IMR-90 (cell line): ENCODE results near the gene CHST1. TPM values are rescaled to one million over a fixed set of nuclear protein-coding genes. Genes with fewer than 3 reads are reported as not detected.

Experiments
- ATAC-seq: fragments of 200-7000 bp; cut with Tn5 transposase; 2 replicates; pipeline ENCODE4 v1.9.1; 2020; ENCODE audit warnings: low read depth, mild to moderate bottlenecking, moderate library complexity
- BruUV-seq: library from RNA; stranded (reverse); fragments of 400-500 nt; replicated peaks from 2 replicates; lab custom pipeline; 2021; lab: Mats Ljungman, UMichigan
- CTCF ChIA-PET: fragments of 300-600 bp; formaldehyde crosslinking; extraction: SDS; loops from one replicate; lab custom pipeline; 2021; ENCODE audit warnings: antibody characterized with exemption; lab: Yijun Ruan, JAX
- POLR2A ChIA-PET: fragments of 300-600 bp; sonication (Branson Sonifier 250); formaldehyde crosslinking; loops from one replicate; lab custom pipeline; 2022; ENCODE audit warnings: antibody characterized with exemption; ENCODE audit not compliant: unreplicated experiment; lab: Charles Lee
- DNase-seq: peaks from one replicate; pipeline ENCODE4 v3.0.0; 2013
- H2AFZ ChIP-seq: replicated peaks from 2 replicates; pipeline ENCODE3; 2013; ENCODE audit warnings: low read length, mild to moderate bottlenecking; ENCODE audit not compliant: poor library complexity
- H2AK5ac ChIP-seq: 2 replicates; pipeline ENCODE4 v1.6.1; 2013; ENCODE audit warnings: low read depth, low read length, inconsistent platforms
- H2AK9ac ChIP-seq: replicated peaks from 2 replicates; pipeline ENCODE3; 2013; ENCODE audit warnings: mild to moderate bottlenecking, low read depth, low read length, moderate library complexity; ENCODE audit not compliant: poor library complexity
- H2BK120ac ChIP-seq: 2 replicates; pipeline ENCODE4 v1.6.1; 2013; ENCODE audit warnings: low read depth, low read length, inconsistent platforms
- H2BK15ac ChIP-seq: 3 replicates; pipeline ENCODE4 v1.6.1; 2013; ENCODE audit warnings: low read depth, low read length, inconsistent platforms
- H2BK20ac ChIP-seq: 2 replicates; pipeline ENCODE4 v1.6.1; 2013; ENCODE audit warnings: low read depth, mild to moderate bottlenecking, inconsistent platforms, low read length, moderate library complexity
- H2BK5ac ChIP-seq: 2 replicates; pipeline ENCODE4 v1.6.1; 2013; ENCODE audit warnings: mild to moderate bottlenecking, low read depth, low read length, inconsistent platforms; ENCODE audit not compliant: poor library complexity, severe bottlenecking
- H3K14ac ChIP-seq: replicated peaks from 2 replicates; pipeline ENCODE4 v1.6.1; 2013; ENCODE audit warnings: low read depth, low read length, inconsistent platforms
- H3K18ac ChIP-seq: 2 replicates; pipeline ENCODE4 v1.6.1; 2013; ENCODE audit warnings: low read depth, low read length, control low read depth
- H3K23ac ChIP-seq: 2 replicates; pipeline ENCODE4 v1.6.1; 2013; ENCODE audit warnings: low read depth, low read length, inconsistent platforms
- H3K27ac ChIP-seq: 2 replicates; pipeline ENCODE4 v1.5.1; 2013; ENCODE audit warnings: mild to moderate bottlenecking, control low read depth, low read length; ENCODE audit not compliant: insufficient read depth
- H3K27me3 ChIP-seq: 2 replicates; pipeline ENCODE4 v1.6.1; 2013; ENCODE audit warnings: low read length; ENCODE audit not compliant: control insufficient read depth, insufficient read depth
- H3K36me3 ChIP-seq: 2 replicates; pipeline ENCODE4 v1.6.1; 2013; ENCODE audit warnings: low read length, mixed read lengths; ENCODE audit not compliant: control insufficient read depth, insufficient read depth
- H3K4ac ChIP-seq: 2 replicates; pipeline ENCODE4 v1.6.1; 2013; ENCODE audit warnings: low read depth, low read length, inconsistent platforms
- H3K4me1 ChIP-seq: 2 replicates; pipeline ENCODE4 v1.6.1; 2013; ENCODE audit warnings: low read length, mixed read lengths; ENCODE audit not compliant: control insufficient read depth, insufficient read depth
- H3K4me2 ChIP-seq: 2 replicates; pipeline ENCODE4 v1.6.1; 2013; ENCODE audit warnings: low read depth, mild to moderate bottlenecking, control low read depth, low read length, moderate library complexity
- H3K4me3 ChIP-seq: 2 replicates; pipeline ENCODE4 v1.5.1; 2013; ENCODE audit warnings: low read depth, mild to moderate bottlenecking, control low read depth, low read length, moderate library complexity; ENCODE audit not compliant: insufficient read depth
- H3K56ac ChIP-seq: 2 replicates; pipeline ENCODE4 v1.6.1; 2013; ENCODE audit warnings: low read length, inconsistent platforms; ENCODE audit not compliant: insufficient read depth; ENCODE audit errors: extremely low read depth
- H3K79me1 ChIP-seq, 2 experiments: 2 replicates each; pipeline ENCODE4 v1.6.1; 2013; ENCODE audit warnings: low read length in 2 of 2, inconsistent platforms in 1 of 2, low read depth in 1 of 2
- H3K9ac ChIP-seq: 2 replicates; pipeline ENCODE4 v1.6.1; 2013; ENCODE audit warnings: low read depth, low read length, control low read depth
- H3K9me1 ChIP-seq: 2 replicates; pipeline ENCODE4 v1.6.1; 2013; ENCODE audit warnings: low read length, inconsistent platforms; ENCODE audit not compliant: insufficient read depth
- H3K9me3 ChIP-seq: 2 replicates; pipeline ENCODE4 v1.6.1; 2013; ENCODE audit warnings: low read length; ENCODE audit not compliant: control insufficient read depth, insufficient read depth
- H4K20me1 ChIP-seq: 2 replicates; pipeline ENCODE4 v1.6.1; 2013; ENCODE audit warnings: low read length, inconsistent platforms; ENCODE audit not compliant: insufficient read depth
- H4K5ac ChIP-seq: 2 replicates; pipeline ENCODE4 v1.6.1; 2013; ENCODE audit warnings: mild to moderate bottlenecking, low read depth, low read length, control low read depth
- H4K8ac ChIP-seq, 2 experiments: 2 replicates each; pipeline ENCODE4 v1.6.1; 2013; ENCODE audit warnings: low read depth in 2 of 2, low read length in 2 of 2, control low read depth in 1 of 2, inconsistent platforms in 1 of 2
- H4K91ac ChIP-seq: 2 replicates; pipeline ENCODE4 v1.6.1; 2013; ENCODE audit warnings: low read depth, low read length, inconsistent platforms; ENCODE audit not compliant: insufficient read depth
- MAZ ChIP-seq: IDR thresholded peaks from 2 replicates; pipeline ENCODE4 v1.6.1; 2012; ENCODE audit warnings: low read depth, mild to moderate bottlenecking, low read length, improper control_type of control experiment, moderate library complexity, borderline replicate concordance
- RFX5 ChIP-seq: IDR thresholded peaks from 2 replicates; pipeline ENCODE4 v1.8.0; 2012; ENCODE audit warnings: low read depth, mild to moderate bottlenecking, low read length, moderate library complexity
- WGBS, 2 experiments: methylation state at CpG; one replicate each; pipeline versions ENCODE4 v1.1.5 to v1.1.7; 2013; ENCODE audit warnings: missing lambda C conversion rate in 2 of 2; ENCODE audit not compliant: insufficient read length in 1 of 2; ENCODE audit errors: extremely low coverage in 2 of 2; 5-methylcytosine and 5-hydroxymethylcytosine counted together
- dilution Hi-C: fragments of 300-500 bp; cut with HindIII; formaldehyde crosslinking; loops from one replicate; pipeline ENCODE4 v1.14.3; 2018; ENCODE audit warnings: low sequenced_read_pairs; ENCODE audit not compliant: unreplicated experiment
- in situ Hi-C: fragments of 300-500 bp; cut with MboI; formaldehyde crosslinking; loops from 3 replicates; pipeline ENCODE4 v1.14.3; 2019; ENCODE audit warnings: low sequenced_read_pairs, inconsistent platforms, mixed read lengths
- intact Hi-C: fragments of 100-400 bp; cut with micrococcal nuclease; formaldehyde crosslinking; loops from 2 replicates; pipeline ENCODE4 v1.10.0; 2022
- polyA plus RNA-seq, 3 experiments: library from polyadenylated mRNA; depleted of rRNA; stranded (reverse); fragments of >200 nt; gene quantifications; 2 replicates each; pipeline ENCODE4 v1.2.3, GENCODE V29; 2012; ENCODE audit warnings: low replicate concordance in 1 of 3
- total RNA-seq: library from RNA; depleted of rRNA; stranded (reverse); fragments of >200 nt; gene quantifications from 2 replicates; pipeline ENCODE4 v1.2.3, GENCODE V29; 2012
- TF ChIP-seq, protein P1 (sequence below): fragments of 150-350 bp; IDR thresholded peaks from 2 replicates; pipeline ENCODE4 v1.6.1; 2017; ENCODE audit warnings: mild to moderate bottlenecking, antibody characterized with exemption, low read length, low read depth

Gene CHST1
- total and polyA plus RNA-seq, 2 of the 4 experiments (the other 2 are of a cell fraction): 0.21 TPM; not detected in 1

DNA sequence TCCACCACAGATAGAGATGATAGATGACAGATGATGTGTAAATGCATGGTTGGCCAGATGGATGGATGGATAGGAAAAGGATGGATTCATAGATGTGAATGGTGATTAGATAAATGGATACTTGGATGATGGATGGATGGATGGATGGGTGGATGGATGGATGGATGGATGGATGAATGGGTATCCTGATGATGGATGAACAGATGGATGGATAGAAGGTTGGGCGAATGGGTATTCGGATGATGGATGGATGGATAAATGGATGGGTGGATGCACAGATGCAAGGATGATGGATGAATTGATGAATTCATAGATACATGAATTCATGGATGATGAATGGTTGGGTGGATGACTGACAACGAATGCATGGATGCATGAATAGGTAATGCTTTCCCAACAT, 56.1 kb downstream of the CHST1 start:
- H4K5ac ChIP-seq: no peak overlapping the region
- no peak overlapping the region for H3K14ac ChIP-seq
- H4K91ac ChIP-seq: no peak overlapping the region
- intact Hi-C loops (no loop called here), dilution Hi-C loops (no loop called here), in situ Hi-C loops (no loop called here)
- no peak overlapping the region for H2AK5ac ChIP-seq
- H2BK120ac ChIP-seq: no peak overlapping the region
- no peaks in the 10 kb centered on the region for H3K9me3 ChIP-seq
- no peak overlapping the region for H2BK15ac ChIP-seq
- H3K4me2 ChIP-seq: no peak overlapping the region
- no peak overlapping the region for H3K9ac ChIP-seq
- TF ChIP-seq, protein P1, sequence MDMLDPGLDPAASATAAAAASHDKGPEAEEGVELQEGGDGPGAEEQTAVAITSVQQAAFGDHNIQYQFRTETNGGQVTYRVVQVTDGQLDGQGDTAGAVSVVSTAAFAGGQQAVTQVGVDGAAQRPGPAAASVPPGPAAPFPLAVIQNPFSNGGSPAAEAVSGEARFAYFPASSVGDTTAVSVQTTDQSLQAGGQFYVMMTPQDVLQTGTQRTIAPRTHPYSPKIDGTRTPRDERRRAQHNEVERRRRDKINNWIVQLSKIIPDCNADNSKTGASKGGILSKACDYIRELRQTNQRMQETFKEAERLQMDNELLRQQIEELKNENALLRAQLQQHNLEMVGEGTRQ: no peak
- no peak for TF ChIP-seq RFX5
- TF ChIP-seq MAZ: no peak
- no peak overlapping the region for H3K27ac ChIP-seq
- no peak overlapping the region for H2AK9ac ChIP-seq
- no peak overlapping the region for H2AFZ ChIP-seq
- ATAC-seq: no peak
- H3K27me3 ChIP-seq: peaks cover 2% of the 10 kb centered on the region; the same call in 1 of the 2 replicates
- no peak overlapping the region for H3K56ac ChIP-seq
- ChIA-PET CTCF (no interaction called here), POLR2A (no interaction called here)
- H2BK20ac ChIP-seq: no peak overlapping the region
- no peaks in the 10 kb centered on the region for H3K4me1 ChIP-seq
- H4K8ac ChIP-seq: no peak overlapping the region
- BruUV-seq: no TSS peak
- no peak overlapping the region for H3K4me3 ChIP-seq
- no peak overlapping the region for H3K18ac ChIP-seq
- no peaks in the 10 kb centered on the region for H3K9me1 ChIP-seq
- DNase-seq: no peak
- no peaks in the 10 kb centered on the region for H3K36me3 ChIP-seq
- no peak overlapping the region for H2BK5ac ChIP-seq
- H3K23ac ChIP-seq: no peak overlapping the region
- H4K20me1 ChIP-seq: no peaks in the 10 kb centered on the region
- H3K79me1 ChIP-seq: no peaks in the 10 kb centered on the region
- no peak overlapping the region for H3K4ac ChIP-seq
- WGBS, 2 experiments: 67% methylated on average over 2 of the region's 3 CpGs; no CpG with 5 or more reads in 1 of the 2 experiments
